HEK293 (cell line): Measurements from ENCODE around the gene LMAN2L.
A peak's percentile ranks its signal among the peaks of the same experiment; 100 is the strongest.

Source experiments
- AEBP2 ChIP-seq: fragments of 450-650 bp; formaldehyde crosslinking; IDR thresholded peaks from 2 replicates; pipeline ENCODE4 v1.5.1; 2016; ENCODE audit warnings: missing biosample characterization, missing genetic modification characterization, borderline replicate concordance
- ATF2 ChIP-seq: fragments of 450-650 bp; formaldehyde crosslinking; IDR thresholded peaks from 2 replicates; pipeline ENCODE4 v1.5.1; 2016; ENCODE audit warnings: missing biosample characterization, missing genetic modification characterization, low read depth
- FEZF1 ChIP-seq: fragments of 450-650 bp; formaldehyde crosslinking; IDR thresholded peaks from 2 replicates; pipeline ENCODE4 v1.5.1; 2016; ENCODE audit warnings: missing biosample characterization, missing genetic modification characterization
- GLIS2 ChIP-seq: fragments of 450-650 bp; formaldehyde crosslinking; IDR thresholded peaks from 2 replicates; pipeline ENCODE4 v1.5.1; 2016; ENCODE audit warnings: missing biosample characterization, missing genetic modification characterization
- KLF17 ChIP-seq: fragments of 450-650 bp; formaldehyde crosslinking; IDR thresholded peaks from 2 replicates; pipeline ENCODE4 v1.5.1; 2016; ENCODE audit warnings: missing biosample characterization, missing genetic modification characterization
- PRDM2 ChIP-seq: fragments of 450-650 bp; formaldehyde crosslinking; IDR thresholded peaks from 2 replicates; pipeline ENCODE4 v1.5.1; 2016; ENCODE audit warnings: missing biosample characterization, missing genetic modification characterization, borderline replicate concordance
- PRDM4 ChIP-seq: fragments of 450-650 bp; formaldehyde crosslinking; IDR thresholded peaks from 2 replicates; pipeline ENCODE4 v1.5.1; 2017; ENCODE audit warnings: missing biosample characterization, missing genetic modification characterization
- ZBTB49 ChIP-seq: fragments of 450-650 bp; formaldehyde crosslinking; IDR thresholded peaks from 2 replicates; pipeline ENCODE4 v1.5.1; 2016; ENCODE audit warnings: missing biosample characterization, missing genetic modification characterization, low read depth
- ZFP69B ChIP-seq: fragments of 450-650 bp; formaldehyde crosslinking; IDR thresholded peaks from 2 replicates; pipeline ENCODE4 v1.5.1; 2016; ENCODE audit warnings: missing biosample characterization, missing genetic modification characterization
- ZNF132 ChIP-seq: fragments of 450-650 bp; formaldehyde crosslinking; IDR thresholded peaks from 2 replicates; pipeline ENCODE4 v1.5.1; 2017; ENCODE audit warnings: missing biosample characterization, missing genetic modification characterization, borderline replicate concordance
- ZNF155 ChIP-seq: fragments of 450-650 bp; formaldehyde crosslinking; IDR thresholded peaks from 2 replicates; pipeline ENCODE4 v1.5.1; 2016; ENCODE audit warnings: missing biosample characterization, missing genetic modification characterization
- ZNF175 ChIP-seq: fragments of 450-650 bp; formaldehyde crosslinking; IDR thresholded peaks from 2 replicates; pipeline ENCODE4 v1.5.1; 2016; ENCODE audit warnings: missing biosample characterization, missing genetic modification characterization
- ZNF24 ChIP-seq: fragments of 450-650 bp; formaldehyde crosslinking; IDR thresholded peaks from 2 replicates; pipeline ENCODE4 v1.5.1; 2016; ENCODE audit warnings: missing biosample characterization, missing genetic modification characterization
- ZNF280D ChIP-seq: fragments of 450-650 bp; formaldehyde crosslinking; IDR thresholded peaks from 2 replicates; pipeline ENCODE4 v1.5.1; 2016; ENCODE audit warnings: missing biosample characterization, missing genetic modification characterization
- ZNF394 ChIP-seq: fragments of 450-650 bp; formaldehyde crosslinking; IDR thresholded peaks from 2 replicates; pipeline ENCODE4 v1.5.1; 2016; ENCODE audit warnings: missing biosample characterization, missing genetic modification characterization, mild to moderate bottlenecking, moderate library complexity, borderline replicate concordance
- ZNF416 ChIP-seq: fragments of 450-650 bp; formaldehyde crosslinking; IDR thresholded peaks from 2 replicates; pipeline ENCODE4 v1.5.1; 2016; ENCODE audit warnings: missing biosample characterization, missing genetic modification characterization
- ZNF473 ChIP-seq: fragments of 450-650 bp; formaldehyde crosslinking; IDR thresholded peaks from 2 replicates; pipeline ENCODE4 v1.5.1; 2017; ENCODE audit warnings: missing biosample characterization, missing genetic modification characterization
- ZNF624 ChIP-seq: fragments of 450-650 bp; formaldehyde crosslinking; IDR thresholded peaks from 2 replicates; pipeline ENCODE4 v1.5.1; 2017; ENCODE audit warnings: missing biosample characterization, missing genetic modification characterization
- ZNF626 ChIP-seq: fragments of 450-650 bp; sonication (Bioruptor Pico); formaldehyde crosslinking; IDR thresholded peaks from 2 replicates; pipeline ENCODE4 v1.5.1; 2018; ENCODE audit warnings: missing biosample characterization, missing genetic modification characterization, inconsistent platforms
- ZSCAN30 ChIP-seq: fragments of 450-650 bp; IDR thresholded peaks from 2 replicates; pipeline ENCODE4 v1.5.1; 2018; ENCODE audit warnings: missing biosample characterization, mild to moderate bottlenecking, missing genetic modification characterization, moderate library complexity

LMAN2L gene

GRCh38 chr2:96739633-96740428, at the start of gene LMAN2L (continued):
- TF ChIP-seq ZNF624 (tag by site-specific recombination) (no peak), ZFP69B (tag by site-specific recombination) (peak; percentile 75; the same call in 1 of the 2 replicates), PRDM4 (no peak), ZNF24 (no peak), AEBP2 (no peak), ATF2 (tag by site-specific recombination) (no peak), ZNF175 (tag by site-specific recombination) (no peak), ZNF626 (tag by site-specific recombination) (no peak), ZNF155 (tag by site-specific recombination) (no peak), KLF17 (tag by site-specific recombination) (no peak), PRDM2 (tag by site-specific recombination) (no peak), GLIS2 (tag by site-specific recombination) (peak; percentile 94), ZNF416 (tag by site-specific recombination) (no peak), ZNF132 (tag by site-specific recombination) (no peak), ZBTB49 (tag by site-specific recombination) (no peak), ZSCAN30 (no peak), ZNF394 (tag by site-specific recombination) (no peak), ZNF473 (tag by site-specific recombination) (no peak), FEZF1 (tag by site-specific recombination) (no peak), ZNF280D (no peak)
